Body of pancreas (tissue), 4 donors: ENCODE data around the gene DNAH7. TPM values are rescaled to one million over a fixed set of nuclear protein-coding genes. Genes with fewer than 3 reads are reported as not detected.

Experiments used
- ATAC-seq: fragments of 150-250 bp; one replicate; pipeline ENCODE4 v1.9.1; 2016
- DNase-seq, 4 donors: peaks; one replicate each; pipeline ENCODE4 v3.0.0-alpha.2; 2019
- H3K27ac ChIP-seq, 4 donors: fragments of 200-600 bp; sonication (generic); 1 replicate in 3 of 4; 2 replicates in 1 of 4; pipeline versions ENCODE4 v1.5.1 to v1.6.1; 2016 to 2019; ENCODE audit warnings: mild to moderate bottlenecking in 1 of 4, mixed read lengths in 1 of 4, moderate library complexity in 1 of 4
- H3K27me3 ChIP-seq, 2 donors: fragments of 200-600 bp; sonication (generic); one replicate each; pipeline ENCODE4 v1.6.0; 2016; ENCODE audit warnings: mild to moderate bottlenecking in 1 of 2
- H3K36me3 ChIP-seq, 2 donors: fragments of 200-600 bp; sonication (generic); replicated peaks in 1 of 2; 2 replicates each; pipeline ENCODE4 v1.5.1; 2016; ENCODE audit warnings: low read depth in 2 of 2; ENCODE audit not compliant: insufficient read depth in 1 of 2
- H3K4me1 ChIP-seq: fragments of 200-600 bp; sonication (generic); one replicate; pipeline ENCODE4 v1.6.0; 2016
- H3K4me3 ChIP-seq, 2 donors: fragments of 200-600 bp; sonication (generic); 1 replicate in 1 of 2; 2 replicates in 1 of 2; pipeline ENCODE4 v1.5.1; 2016 to 2019
- H3K9me3 ChIP-seq, 3 donors: fragments of 200-600 bp; sonication (generic); 1 replicate in 2 of 3; 2 replicates in 1 of 3; pipeline ENCODE4 v1.5.1; 2016
- POLR2A ChIP-seq, 3 donors: fragments of 450-650 bp; IDR thresholded peaks; one replicate each; pipeline ENCODE4 v1.6.1; 2016; ENCODE audit warnings: antibody characterized with exemption in 3 of 3, mild to moderate bottlenecking in 2 of 3
- WGBS, 2 donors: methylation state at CpG; one replicate each; pipeline ENCODE4 v1.1.5; 2017; 5-methylcytosine and 5-hydroxymethylcytosine counted together
- intact Hi-C: fragments of 100-400 bp; cut with DNase I; formaldehyde crosslinking; loops from one replicate; pipeline ENCODE4 v1.15.1; 2023
- total RNA-seq, 2 donors: library from RNA; depleted of rRNA; stranded (reverse); fragments of >200 nt; gene quantifications; one replicate each; pipeline ENCODE4 v1.1.0, GENCODE V29; 2016
- TF ChIP-seq, protein P1 (sequence below), 7 experiments: fragments of 450-650 bp in 4 of 7; fragments of 200-600 bp in 3 of 7; sonication (generic) in 3 of 7; IDR thresholded peaks; one replicate each; pipeline ENCODE4 v1.5.1; 2016 to 2019; ENCODE audit warnings: antibody characterized with exemption in 7 of 7

DNAH7 gene
- total RNA-seq, 2 donors from 2014 or later: 7.8 to 11.2 TPM

DNA sequence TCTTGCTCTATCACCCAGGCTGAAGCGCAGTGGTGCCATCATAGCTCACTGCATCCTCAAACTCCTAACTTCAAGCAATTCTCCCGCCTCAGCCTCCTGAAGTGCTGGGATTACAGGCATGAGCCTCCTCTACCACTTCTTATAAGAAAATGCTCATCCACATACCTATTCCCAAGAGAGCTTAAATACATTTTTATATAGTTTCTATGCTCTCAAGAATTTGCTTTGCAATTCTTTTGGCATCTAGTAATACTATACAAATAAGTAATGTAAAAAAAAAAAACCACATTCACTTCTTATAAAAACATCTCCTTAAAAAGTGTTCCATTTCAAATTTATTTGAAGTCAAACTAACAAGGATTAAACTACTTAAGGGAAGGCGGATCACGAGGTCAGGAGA is 197.3 kb downstream of the DNAH7 start:
- 81 to 83% methylated on average over 4 of the region's 4 CpGs for WGBS, 2 donors
- DNase-seq (no peak), ATAC-seq (no peak)
- TF ChIP-seq POLR2A (IDR thresholded peaks at IDR 0.05): no peak
- TF ChIP-seq, protein P1, sequence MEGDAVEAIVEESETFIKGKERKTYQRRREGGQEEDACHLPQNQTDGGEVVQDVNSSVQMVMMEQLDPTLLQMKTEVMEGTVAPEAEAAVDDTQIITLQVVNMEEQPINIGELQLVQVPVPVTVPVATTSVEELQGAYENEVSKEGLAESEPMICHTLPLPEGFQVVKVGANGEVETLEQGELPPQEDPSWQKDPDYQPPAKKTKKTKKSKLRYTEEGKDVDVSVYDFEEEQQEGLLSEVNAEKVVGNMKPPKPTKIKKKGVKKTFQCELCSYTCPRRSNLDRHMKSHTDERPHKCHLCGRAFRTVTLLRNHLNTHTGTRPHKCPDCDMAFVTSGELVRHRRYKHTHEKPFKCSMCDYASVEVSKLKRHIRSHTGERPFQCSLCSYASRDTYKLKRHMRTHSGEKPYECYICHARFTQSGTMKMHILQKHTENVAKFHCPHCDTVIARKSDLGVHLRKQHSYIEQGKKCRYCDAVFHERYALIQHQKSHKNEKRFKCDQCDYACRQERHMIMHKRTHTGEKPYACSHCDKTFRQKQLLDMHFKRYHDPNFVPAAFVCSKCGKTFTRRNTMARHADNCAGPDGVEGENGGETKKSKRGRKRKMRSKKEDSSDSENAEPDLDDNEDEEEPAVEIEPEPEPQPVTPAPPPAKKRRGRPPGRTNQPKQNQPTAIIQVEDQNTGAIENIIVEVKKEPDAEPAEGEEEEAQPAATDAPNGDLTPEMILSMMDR (IDR thresholded peaks at IDR 0.05): no peak
- H3K27ac ChIP-seq: no peak overlapping the region
- no peak overlapping the region for H3K4me3 ChIP-seq
- no peaks in the 10 kb centered on the region for H3K9me3 ChIP-seq
- no peaks in the 10 kb centered on the region for H3K4me1 ChIP-seq
- no peaks in the 10 kb centered on the region for H3K36me3 ChIP-seq
- intact Hi-C loops: no loop called here
- no peaks in the 10 kb centered on the region for H3K27me3 ChIP-seq

- Histone ChIP-seq H3K27me3 (no peaks in the 10 kb centered on the region), H3K4me1 (peaks cover 3% of the 10 kb centered on the region), H3K36me3 (no peaks in the 10 kb centered on the region), H3K4me3 (no peak overlapping the region), H3K27ac (no peak overlapping the region), H3K9me3 (no peaks in the 10 kb centered on the region)
- 90 to 96% methylated on average over 6 of the region's 6 CpGs for WGBS, 2 donors
- no peak for ATAC-seq
- no peak for DNase-seq
- TF ChIP-seq POLR2A (IDR thresholded peaks at IDR 0.05): no peak
- TF ChIP-seq, protein P1 (IDR thresholded peaks at IDR 0.05): no peak
- intact Hi-C loops: no loop called here
These were observed 204.3 kb downstream of the DNAH7 start for GRCh38 chr2:195864316-195864715.

GRCh38 chr2:195863564-195863963 is 205.1 kb downstream of the DNAH7 start:
- 44 to 45% methylated on average over 4 of the region's 4 CpGs for WGBS, 2 donors
- DNase-seq (no peak), ATAC-seq (peak; percentile 62)
- TF ChIP-seq POLR2A (IDR thresholded peaks at IDR 0.05): no peak
- TF ChIP-seq, protein P1 (IDR thresholded peaks at IDR 0.05): no peak
- peaks cover 3% of the 10 kb centered on the region for H3K4me1 ChIP-seq
- no peaks in the 10 kb centered on the region for H3K27me3 ChIP-seq
- no peaks in the 10 kb centered on the region for H3K9me3 ChIP-seq
- intact Hi-C loops: no loop called here
- H3K27ac ChIP-seq: peak overlapping the region in 3 of 4 donors; percentile 50 to 73 (median 60)
- H3K4me3 ChIP-seq: no peak overlapping the region
- H3K36me3 ChIP-seq: no peaks in the 10 kb centered on the region

DNA sequence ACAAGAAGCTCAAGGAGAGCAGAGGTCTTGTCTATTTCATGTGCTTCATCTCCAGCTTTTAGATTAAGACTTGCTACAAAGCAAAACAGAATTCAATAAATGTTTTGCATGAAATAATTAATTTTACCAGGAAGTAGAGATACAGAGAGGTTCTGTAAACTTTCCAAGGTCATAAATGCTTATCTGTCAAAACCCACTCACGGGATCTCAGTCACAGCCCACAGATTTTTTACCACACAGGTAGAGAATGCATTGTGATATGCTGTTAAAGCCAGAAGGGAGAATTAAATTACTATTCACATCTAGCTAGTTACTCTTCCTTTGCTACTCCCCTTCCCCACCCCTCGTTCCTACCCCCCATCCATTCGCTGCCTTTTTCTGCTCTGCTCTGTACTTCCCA is 205.5 kb downstream of the DNAH7 start:
- 42 to 47% methylated on average over 3 of the region's 3 CpGs for WGBS, 2 donors
- Histone ChIP-seq H3K9me3 (no peaks in the 10 kb centered on the region), H3K27ac (peak overlapping the region in 3 of 4 donors; percentile 50 to 73 (median 60)), H3K4me1 (peaks cover 3% of the 10 kb centered on the region), H3K4me3 (no peak overlapping the region), H3K36me3 (no peaks in the 10 kb centered on the region), H3K27me3 (no peaks in the 10 kb centered on the region)
- intact Hi-C loops: no loop called here
- no peak for DNase-seq
- TF ChIP-seq, protein P1 (IDR thresholded peaks at IDR 0.05): no peak
- no peak for TF ChIP-seq POLR2A (IDR thresholded peaks at IDR 0.05)
- peak; percentile 69 for ATAC-seq

- Histone ChIP-seq H3K27ac (no peak overlapping the region), H3K27me3 (no peaks in the 10 kb centered on the region), H3K36me3 (no peaks in the 10 kb centered on the region), H3K4me3 (no peak overlapping the region), H3K4me1 (peaks cover 3% of the 10 kb centered on the region), H3K9me3 (no peaks in the 10 kb centered on the region)
- intact Hi-C loops: no loop called here
- 79 to 82% methylated on average over 5 of the region's 5 CpGs for WGBS, 2 donors
- ATAC-seq (no peak), DNase-seq (no peak)
- TF ChIP-seq, protein P1 (IDR thresholded peaks at IDR 0.05): no peak
- TF ChIP-seq POLR2A (IDR thresholded peaks at IDR 0.05): no peak
These were observed 206.8 kb downstream of the DNAH7 start for GRCh38 chr2:195861821-195862220.
